Stimulated activated naive CD4-positive, alpha-beta T cell treated with Interleukin-2 at 50 U/mL for 16 hours (primary cell): ENCODE results near the gene CEP112.

ENCODE experiments used
- DNase-seq: peaks from one replicate; lab custom pipeline; 2025; lab: John Stamatoyannopoulos, UW

CEP112 gene

GRCh38 chr17:66063686-66064085 lies 128.2 kb downstream of the CEP112 start:
- no peak for DNase-seq

GRCh38 chr17:66056148-66056547 lies 135.8 kb downstream of the CEP112 start:
- DNase-seq, result no peak

DNA sequence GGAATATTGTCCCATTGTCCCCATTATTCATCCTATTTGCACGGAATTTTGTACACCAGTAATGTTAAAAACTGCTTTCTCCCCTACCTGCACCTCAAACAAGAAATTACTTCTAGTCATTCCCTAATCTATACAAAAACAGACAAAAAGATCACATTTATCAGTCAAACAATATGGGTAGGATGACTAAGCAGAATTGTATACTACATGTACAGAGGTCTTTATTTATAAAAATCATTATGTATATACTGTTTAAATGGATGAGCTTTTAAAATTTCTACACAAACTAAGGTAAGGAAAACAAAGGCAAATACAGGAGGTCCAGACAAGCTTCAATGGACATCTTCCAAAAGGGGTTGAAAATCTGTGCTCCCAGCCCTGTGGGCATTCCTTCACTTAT lies 137.7 kb downstream of the CEP112 start:
- no peak for DNase-seq

GRCh38 chr17:66044083-66044482 lies 147.8 kb downstream of the CEP112 start:
- no peak for DNase-seq

DNA sequence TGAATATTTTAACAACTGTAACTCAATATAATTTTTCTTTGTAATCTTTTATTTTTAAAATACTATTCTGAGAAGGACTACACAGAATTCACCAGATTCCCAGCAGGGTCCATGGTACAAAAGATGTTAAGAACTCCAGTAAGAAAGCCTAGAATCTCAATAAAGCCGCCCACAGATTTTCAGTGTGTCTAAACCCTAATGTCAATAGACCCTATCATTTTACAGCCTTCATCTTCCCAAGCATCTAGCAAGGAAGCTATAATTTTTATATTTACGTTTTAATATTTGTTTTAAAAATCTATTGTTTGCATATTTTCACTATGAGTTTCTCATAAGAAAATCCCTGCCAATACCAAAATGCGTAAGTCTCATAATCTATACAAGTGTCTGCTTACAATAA lies 148.5 kb downstream of the CEP112 start:
- no peak for DNase-seq

GRCh38 chr17:66040402-66040801 lies 151.5 kb downstream of the CEP112 start:
- no peak for DNase-seq

DNA sequence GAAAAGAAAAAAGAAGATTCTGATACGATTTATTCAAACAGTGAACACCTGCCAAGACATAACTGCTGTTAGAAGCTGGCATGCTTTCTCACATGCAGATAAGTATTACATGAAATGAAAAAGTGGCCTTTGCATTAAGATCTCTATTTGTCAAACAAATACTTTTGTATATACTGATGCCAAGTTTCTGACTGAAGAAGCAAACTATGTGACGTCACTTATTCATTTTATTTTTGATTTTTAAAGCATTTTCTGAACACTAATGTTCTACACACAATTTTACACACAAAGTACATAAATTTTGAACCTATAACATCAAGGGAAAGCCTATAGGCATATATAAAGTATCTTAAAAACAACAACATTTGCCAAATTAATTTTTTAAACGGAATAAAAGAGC lies 153.8 kb downstream of the CEP112 start:
- DNase-seq, result no peak

- DNase-seq, result no peak
Measured at GRCh38 chr17:66037221-66037620, 154.7 kb downstream of the CEP112 start.

DNA sequence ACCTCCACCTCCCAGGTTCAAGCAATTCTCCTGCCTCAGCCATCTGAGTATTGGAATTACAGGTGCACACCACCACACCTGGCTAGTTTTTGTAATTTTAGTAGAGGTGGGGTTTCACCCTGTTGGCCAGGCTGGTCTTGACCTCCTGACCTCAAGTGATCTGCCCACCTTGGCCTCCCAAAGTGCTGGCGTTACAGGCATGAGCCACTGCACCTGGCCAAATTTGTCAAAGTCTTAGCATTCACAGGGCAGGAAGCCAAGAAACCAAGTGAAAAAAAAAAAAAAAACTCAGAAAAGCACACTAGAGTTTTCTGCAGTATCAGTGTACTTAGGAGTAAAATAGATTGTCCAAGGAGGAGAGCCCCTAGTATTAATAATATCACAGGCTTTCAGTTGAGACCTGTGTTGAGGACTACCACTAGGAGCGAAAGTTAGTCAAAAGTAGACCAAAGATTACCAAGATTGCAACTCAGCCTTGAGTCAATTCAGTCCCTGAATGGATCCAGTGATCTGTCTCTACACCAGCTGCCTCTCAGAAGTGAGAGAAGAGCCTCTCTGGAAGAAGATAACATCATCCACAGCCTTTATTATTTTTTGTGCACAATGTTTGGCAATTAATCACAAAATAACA lies 159.7 kb downstream of the CEP112 start:
- DNase-seq, result no peak

DNA sequence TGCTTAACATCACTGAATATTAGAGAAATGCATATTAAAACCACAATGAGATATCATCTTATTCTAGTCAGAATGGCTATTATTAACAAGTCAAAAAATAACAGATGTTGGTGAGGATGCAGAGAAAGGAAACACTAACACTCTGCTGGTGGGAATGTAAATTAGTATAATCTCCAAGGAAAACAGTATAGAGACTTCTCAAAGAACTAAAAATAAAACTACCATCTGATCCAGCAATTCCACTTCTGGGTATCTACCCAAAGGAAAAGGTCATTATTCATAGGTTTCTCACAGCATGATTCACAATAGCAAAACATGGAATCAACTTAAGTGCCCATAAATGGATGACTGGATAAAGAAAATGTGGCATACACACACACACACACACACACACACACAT lies 166.4 kb downstream of the CEP112 start:
- DNase-seq, result no peak

GRCh38 chr17:66021757-66022156 lies 170.2 kb downstream of the CEP112 start:
- DNase-seq, result no peak

DNA sequence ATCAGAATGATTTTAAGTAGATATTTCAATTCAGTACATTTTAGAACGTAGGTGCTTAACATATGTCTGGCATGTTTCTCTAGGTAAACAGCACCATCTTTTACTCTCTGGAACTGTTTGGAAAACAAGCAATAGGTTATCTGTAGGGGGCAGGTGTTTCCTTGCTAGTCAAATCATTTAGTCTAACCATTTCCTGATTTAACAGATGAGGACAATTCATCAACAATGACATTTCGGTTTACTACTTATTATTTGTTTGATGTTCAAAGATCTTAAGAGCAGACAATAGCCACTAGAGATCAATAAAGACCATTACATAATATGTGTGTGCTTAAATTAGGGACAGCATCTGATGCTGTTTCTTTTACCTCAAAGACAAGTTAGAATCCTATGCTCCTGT lies 173.1 kb downstream of the CEP112 start:
- no peak for DNase-seq

GRCh38 chr17:66016231-66016630 lies 175.7 kb downstream of the CEP112 start:
- no peak for DNase-seq

- DNase-seq, result no peak
Measured at GRCh38 chr17:66008680-66009079, 183.3 kb downstream of the CEP112 start.

DNA sequence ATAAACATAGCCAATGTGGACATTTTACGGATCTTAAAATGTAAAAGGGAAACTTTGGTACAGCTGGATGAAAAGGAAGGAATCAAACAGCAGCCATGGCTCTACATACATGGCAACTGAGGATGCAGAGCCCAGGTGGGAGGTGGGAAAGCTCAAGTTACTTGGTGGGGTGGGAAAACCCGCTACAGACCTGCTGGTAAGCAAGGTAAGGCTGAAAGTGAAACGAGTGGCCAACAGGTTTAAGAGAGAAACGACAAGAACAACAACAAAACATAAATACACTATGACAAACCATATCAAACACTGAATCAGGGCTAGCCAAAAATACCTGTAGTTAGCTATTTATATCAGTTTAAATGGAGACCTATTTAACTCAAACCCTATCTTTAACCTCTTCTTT lies 185.3 kb downstream of the CEP112 start:
- DNase-seq, result no peak

- DNase-seq, result no peak
Measured at GRCh38 chr17:66002812-66003211, 189.1 kb downstream of the CEP112 start.

DNA sequence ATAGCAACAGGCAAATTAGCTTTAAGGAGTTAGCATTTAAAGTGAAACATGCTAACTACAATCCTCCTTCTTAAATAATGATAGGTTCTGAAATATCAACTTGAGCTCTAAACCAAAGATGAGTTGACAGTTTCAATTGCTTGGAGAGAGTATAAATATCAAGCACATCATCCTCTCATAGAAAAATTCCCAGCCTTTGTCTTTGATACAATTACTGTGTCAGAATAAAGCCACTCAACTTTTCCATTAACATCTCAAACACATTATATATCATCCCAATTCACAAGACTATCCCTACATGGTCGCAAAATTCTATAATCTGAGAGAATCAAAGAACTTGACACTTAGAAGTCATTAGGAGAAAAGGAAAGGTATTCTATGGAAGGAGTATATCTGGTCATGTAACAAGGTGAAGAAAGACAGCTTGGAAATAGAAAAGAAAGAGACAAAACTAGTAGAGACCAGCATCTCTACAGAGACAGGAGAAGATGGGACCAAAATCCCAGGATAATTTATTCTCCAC lies 189.8 kb downstream of the CEP112 start:
- no peak for DNase-seq

GRCh38 chr17:66000216-66000615 lies 191.7 kb downstream of the CEP112 start:
- no peak for DNase-seq

- no peak for DNase-seq
Measured at GRCh38 chr17:65998675-65999074, 193.3 kb downstream of the CEP112 start.

DNA sequence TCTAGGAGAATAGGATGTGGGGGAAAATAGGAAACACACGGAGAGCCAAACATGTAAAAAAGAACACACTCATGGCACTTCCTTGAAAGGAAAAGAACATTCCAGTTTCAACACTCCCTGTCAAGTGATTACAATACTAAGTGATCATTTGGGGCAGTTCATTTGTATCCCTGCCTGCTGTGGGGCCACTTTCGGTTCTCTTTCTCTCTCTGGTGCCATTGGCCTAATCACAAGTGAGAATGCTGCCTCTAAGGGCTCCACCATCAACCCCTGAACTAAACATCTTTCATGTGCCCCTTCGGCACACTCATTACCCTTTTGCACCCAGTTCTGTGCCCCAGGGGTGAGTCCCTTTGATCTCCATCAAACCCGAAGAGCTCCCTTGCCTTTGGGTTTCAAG lies 197.3 kb downstream of the CEP112 start:
- no peak for DNase-seq

- DNase-seq, result no peak
Measured at GRCh38 chr17:65994114-65994513, 197.8 kb downstream of the CEP112 start.

- DNase-seq, result no peak
Measured at GRCh38 chr17:65990593-65990992, 201.3 kb downstream of the CEP112 start.

DNA sequence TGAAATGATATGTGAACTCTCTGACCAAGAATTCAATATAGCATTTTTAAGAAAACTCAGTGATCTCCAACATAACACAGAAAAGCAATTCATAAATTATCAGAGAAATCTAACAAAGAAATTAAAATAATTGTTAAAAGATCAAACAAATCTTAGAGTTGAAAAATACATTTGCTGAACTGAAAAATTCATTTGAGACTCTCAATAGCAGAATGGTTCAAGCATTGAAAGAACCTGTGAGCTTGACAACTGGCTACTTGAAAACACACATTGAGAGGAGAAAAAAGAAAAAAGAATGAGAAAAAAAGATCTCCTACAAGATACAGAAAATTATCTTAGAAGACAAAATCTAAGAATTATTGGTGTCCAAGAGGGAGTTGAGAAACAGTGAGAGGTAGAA lies 203.5 kb downstream of the CEP112 start:
- DNase-seq, result no peak

DNA sequence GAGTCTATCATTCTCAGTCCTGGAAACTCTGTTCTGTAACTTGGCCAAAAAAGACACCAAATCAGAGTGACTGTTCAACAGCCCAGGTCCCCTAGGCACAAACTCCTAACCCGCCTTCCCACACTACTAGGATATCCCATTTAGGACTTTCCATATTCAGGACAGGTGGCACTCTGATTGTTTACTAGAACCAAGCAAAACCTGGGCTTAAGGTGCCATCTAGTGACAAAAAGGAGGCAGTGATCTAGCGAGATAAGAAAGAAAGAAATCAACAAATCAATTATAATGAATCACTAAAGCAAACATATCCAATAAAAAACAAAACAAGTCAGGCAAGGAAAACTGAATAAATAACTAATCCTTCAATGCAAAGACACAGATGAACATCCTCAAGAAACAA lies 203.9 kb downstream of the CEP112 start:
- DNase-seq, result no peak
